HepG2 (cell line): Measurements from ENCODE around the gene CD276. TPM values are rescaled to one million over a fixed set of nuclear protein-coding genes. Genes with fewer than 3 reads are reported as not detected.

Experiments used
- ATAC-seq: fragments of 200-7000 bp; cut with Tn5 transposase; 3 replicates; pipeline ENCODE4 v1.9.1; 2020; ENCODE audit warnings: mild to moderate bottlenecking, moderate library complexity
- BruUV-seq: library from RNA; stranded (reverse); fragments of 400-500 nt; replicated peaks from 2 replicates; lab custom pipeline; 2021; lab: Mats Ljungman, UMichigan
- CTCF ChIA-PET: fragments of 300-600 bp; formaldehyde crosslinking; extraction: SDS; loops from one replicate; lab custom pipeline; 2021; ENCODE audit warnings: low total read pairs, inconsistent platforms, low intra/inter-chr PET ratio; lab: Yijun Ruan, JAX
- POLR2A ChIA-PET: fragments of 350-600 bp; sonication (Branson Sonifier 250); formaldehyde crosslinking; loops from one replicate; lab custom pipeline; 2020; ENCODE audit warnings: antibody characterized with exemption, inconsistent platforms; lab: Yijun Ruan, JAX
- DNase-seq: peaks from one replicate; pipeline ENCODE4 v3.0.0-alpha.2; 2015; ENCODE audit warnings: low spot score
- FAIRE-seq: peaks from 3 replicates; lab custom pipeline; 2011; peaks lifted over from hg19 to GRCh38; lab: Jason Lieb, UNC
- H2AFZ ChIP-seq: one replicate; pipeline ENCODE4 v1.6.1; 2011; ENCODE audit warnings: low read length, inconsistent platforms
- H3K27ac ChIP-seq: fragments of 300-600 bp; 3 replicates; pipeline ENCODE4 v1.8.0; 2011; ENCODE audit warnings: mixed run types, mild to moderate bottlenecking, mixed read lengths, low read length, inconsistent platforms; ENCODE audit not compliant: insufficient read depth; ENCODE audit errors: extremely low read length
- H3K27me3 ChIP-seq, 2 experiments: fragments of 200-600 bp in 1 of 2; 2 replicates in 1 of 2; 3 replicates in 1 of 2; pipeline versions ENCODE4 v1.6.0 to v1.8.0; 2011; ENCODE audit warnings: low read length in 2 of 2, mild to moderate bottlenecking in 2 of 2, moderate library complexity in 2 of 2, inconsistent platforms in 1 of 2; ENCODE audit not compliant: insufficient read depth in 2 of 2, control insufficient read depth in 1 of 2
- H3K36me3 ChIP-seq, 2 experiments: fragments of 200-600 bp in 1 of 2; replicated peaks in 1 of 2; 2 replicates in 1 of 2; 3 replicates in 1 of 2; pipeline versions ENCODE4 v1.5.1 to v1.8.0; 2011; ENCODE audit warnings: low read length in 2 of 2, inconsistent platforms in 1 of 2; ENCODE audit not compliant: insufficient read depth in 2 of 2, control insufficient read depth in 1 of 2
- H3K4me1 ChIP-seq: 2 replicates; pipeline ENCODE4 v1.5.1; 2012; ENCODE audit warnings: low read length, inconsistent platforms; ENCODE audit not compliant: insufficient read depth
- H3K4me2 ChIP-seq: 2 replicates; pipeline ENCODE4 v1.6.0; 2011; ENCODE audit warnings: low read depth, low read length, inconsistent platforms
- H3K4me3 ChIP-seq, 3 experiments: fragments of 200-600 bp in 1 of 3; sonication (generic), shearing (Covaris generic) in 1 of 3; replicated peaks in 1 of 3; 2 replicates each; pipeline ENCODE4 v1.5.1; 2011 to 2016; ENCODE audit warnings: low read length in 3 of 3, inconsistent platforms in 2 of 3, low read depth in 2 of 3, mild to moderate bottlenecking in 2 of 3, control low read depth in 1 of 3, mixed read lengths in 1 of 3; ENCODE audit not compliant: insufficient read depth in 1 of 3
- H3K79me2 ChIP-seq: one replicate; pipeline ENCODE4 v1.6.1; 2011; ENCODE audit warnings: low read length, inconsistent platforms; ENCODE audit not compliant: insufficient read depth
- H3K9ac ChIP-seq: 2 replicates; pipeline ENCODE4 v1.6.0; 2011; ENCODE audit warnings: mild to moderate bottlenecking, low read depth, low read length, inconsistent platforms; ENCODE audit not compliant: insufficient read depth
- H3K9me3 ChIP-seq: 2 replicates; pipeline ENCODE4 v1.5.1; 2012; ENCODE audit warnings: mild to moderate bottlenecking, low read length
- H4K20me1 ChIP-seq: 2 replicates; pipeline ENCODE4 v1.6.0; 2011; ENCODE audit warnings: inconsistent platforms, mild to moderate bottlenecking, low read length, moderate library complexity; ENCODE audit not compliant: insufficient read depth
- CHCHD3 ChIP-seq: sonication (generic); formaldehyde crosslinking; IDR thresholded peaks from 2 replicates; pipeline ENCODE4 v1.8.0; 2022; ENCODE audit warnings: mild to moderate bottlenecking, missing genetic modification reagents, moderate library complexity
- FLYWCH1 ChIP-seq: sonication (generic); formaldehyde crosslinking; IDR thresholded peaks from 2 replicates; pipeline ENCODE4 v1.8.1; 2023; ENCODE audit warnings: mild to moderate bottlenecking, missing genetic modification reagents
- KLF13 ChIP-seq: sonication (generic); formaldehyde crosslinking; IDR thresholded peaks from 2 replicates; pipeline ENCODE4 v1.4.0; 2020; ENCODE audit warnings: mild to moderate bottlenecking, missing genetic modification reagents
- ZNF552 ChIP-seq: sonication (generic); formaldehyde crosslinking; IDR thresholded peaks from 2 replicates; pipeline ENCODE4 v1.9.0; 2022; ENCODE audit warnings: missing genetic modification reagents, mild to moderate bottlenecking, borderline replicate concordance
- ZNF839 ChIP-seq: sonication (generic); formaldehyde crosslinking; IDR thresholded peaks from 2 replicates; pipeline ENCODE4 v1.4.0; 2020; ENCODE audit warnings: missing genetic modification reagents, mild to moderate bottlenecking, borderline replicate concordance
- ZZZ3 ChIP-seq: sonication (generic); formaldehyde crosslinking; IDR thresholded peaks from 2 replicates; pipeline ENCODE4 v1.4.0; 2020; ENCODE audit warnings: missing genetic modification reagents, mild to moderate bottlenecking, borderline replicate concordance
- WGBS: methylation state at CpG from one replicate; pipeline ENCODE4 v1.1.6; 2017; ENCODE audit warnings: low lambda C conversion rate; 5-methylcytosine and 5-hydroxymethylcytosine counted together
- in situ Hi-C: cut with HindIII; loops from 2 replicates; pipeline ENCODE4 v1.10.0; 2017; ENCODE audit warnings: low pct_unique_long_range_greater_than_20kb; ENCODE audit not compliant: extremely low pct_ligation_motif_present
- intact Hi-C: fragments of 100-400 bp; cut with micrococcal nuclease; formaldehyde crosslinking; loops from one replicate; pipeline ENCODE4 v1.10.0; 2022; ENCODE audit not compliant: unreplicated experiment
- polyA plus RNA-seq, 8 experiments: library from polyadenylated mRNA; depleted of rRNA in 3 of 8; stranded (reverse) in 7 of 8; unstranded in 1 of 8; fragments of >200 nt; fragmentation: Illumina TruSeq in 4 of 8; extraction: Trizol in 4 of 8; gene quantifications; 2 replicates each; pipeline versions ENCODE4 v1.2.1 to v1.2.3, GENCODE V29; 2011 to 2016; ENCODE audit warnings: low read depth in 4 of 8, missing spikeins in 1 of 8, mixed read lengths in 1 of 8; ENCODE audit not compliant: insufficient read depth in 1 of 8
- total RNA-seq, 5 experiments: library from RNA; depleted of rRNA; stranded (reverse); fragments of >200 nt; fragmentation: Illumina TruSeq; extraction: Trizol; gene quantifications; 2 replicates each; pipeline ENCODE4 v1.2.3, GENCODE V29; 2016; ENCODE audit warnings: low read depth in 1 of 5
- TF ChIP-seq, protein P1 (sequence below): IDR thresholded peaks from 2 replicates; pipeline ENCODE4 v1.6.1; 2018; ENCODE audit warnings: missing genetic modification reagents, mild to moderate bottlenecking, missing compliant biosample characterization
- TF ChIP-seq, protein P2 (sequence below): sonication (generic); formaldehyde crosslinking; IDR thresholded peaks from 2 replicates; pipeline ENCODE4 v1.8.0; 2022; ENCODE audit warnings: missing genetic modification reagents, low read depth, mild to moderate bottlenecking, borderline replicate concordance
- TF ChIP-seq, protein P3 (sequence below): sonication (generic); IDR thresholded peaks from 2 replicates; pipeline ENCODE4 v1.6.1; 2016; ENCODE audit warnings: low read depth, borderline replicate concordance

Gene CD276
- total and polyA plus RNA-seq, 2 of the 13 experiments (the other 11 are each of a cell fraction or from before 2014, with no cell fraction given): 24.6 to 55.2 TPM

DNA sequence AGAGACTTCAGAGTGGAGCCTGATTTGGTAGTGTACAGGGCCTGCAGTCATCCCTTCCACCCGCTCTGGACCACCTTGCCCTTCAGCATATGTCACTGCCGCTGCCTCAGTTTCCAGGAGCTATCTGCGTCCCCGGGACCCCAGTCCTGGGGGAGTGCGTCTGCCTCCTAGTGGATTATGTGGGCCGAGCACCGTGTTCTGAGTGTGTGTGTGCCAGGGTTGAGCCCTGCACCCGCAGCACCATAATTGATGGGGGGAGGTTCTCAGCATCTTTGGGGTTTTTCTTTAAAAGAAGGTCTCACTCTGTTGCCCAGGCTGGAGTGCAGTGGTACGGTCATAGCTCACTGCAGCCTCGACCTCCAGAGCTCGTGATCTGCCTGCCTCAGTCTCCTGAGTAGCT lies 33.6 kb downstream of the CD276 start:
- Histone ChIP-seq H4K20me1 (0 out of 2 replicates have a peak, but pooled peaks cover 2% of the 10 kb centered on the region), H3K27ac (no peak overlapping the region), H2AFZ (no peak overlapping the region), H3K4me2 (no peak overlapping the region), H3K9ac (no peak overlapping the region), H3K9me3 (no peaks in the 10 kb centered on the region), H3K4me3 (no peak overlapping the region), H3K36me3 (0 out of 5 replicates have a peak, but pooled peaks cover 1 to 3% of the 10 kb centered on the region in 2 experiments), H3K27me3 (peaks cover 5 to 18% of the 10 kb centered on the region in 2 experiments; a peak in 2 of 5 replicates), H3K4me1 (no peaks in the 10 kb centered on the region), H3K79me2 (no peaks in the 10 kb centered on the region)
- ATAC-seq: no peak
- POLR2A ChIA-PET: no interaction called here
- no peak for TF ChIP-seq KLF13 (CRISPR knock-in tag)
- TF ChIP-seq FLYWCH1 (CRISPR knock-in tag): no peak
- TF ChIP-seq, protein P1, sequence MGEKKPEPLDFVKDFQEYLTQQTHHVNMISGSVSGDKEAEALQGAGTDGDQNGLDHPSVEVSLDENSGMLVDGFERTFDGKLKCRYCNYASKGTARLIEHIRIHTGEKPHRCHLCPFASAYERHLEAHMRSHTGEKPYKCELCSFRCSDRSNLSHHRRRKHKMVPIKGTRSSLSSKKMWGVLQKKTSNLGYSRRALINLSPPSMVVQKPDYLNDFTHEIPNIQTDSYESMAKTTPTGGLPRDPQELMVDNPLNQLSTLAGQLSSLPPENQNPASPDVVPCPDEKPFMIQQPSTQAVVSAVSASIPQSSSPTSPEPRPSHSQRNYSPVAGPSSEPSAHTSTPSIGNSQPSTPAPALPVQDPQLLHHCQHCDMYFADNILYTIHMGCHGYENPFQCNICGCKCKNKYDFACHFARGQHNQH (CRISPR knock-in tag): no peak
- no peak for TF ChIP-seq ZZZ3 (CRISPR knock-in tag)
- TF ChIP-seq, protein P2, sequence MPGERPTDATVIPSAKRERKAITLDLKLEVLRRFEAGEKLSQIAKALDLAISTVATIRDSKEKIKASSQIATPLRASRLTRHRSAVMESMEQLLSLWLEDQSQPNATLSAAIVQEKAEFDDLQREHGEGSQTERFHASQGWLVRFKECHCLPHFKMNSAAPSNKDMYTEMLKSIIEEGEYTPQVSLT: no peak
- no peak for TF ChIP-seq ZNF839 (CRISPR knock-in tag)
- TF ChIP-seq ZNF552 (CRISPR knock-in tag): no peak
- TF ChIP-seq, protein P3, sequence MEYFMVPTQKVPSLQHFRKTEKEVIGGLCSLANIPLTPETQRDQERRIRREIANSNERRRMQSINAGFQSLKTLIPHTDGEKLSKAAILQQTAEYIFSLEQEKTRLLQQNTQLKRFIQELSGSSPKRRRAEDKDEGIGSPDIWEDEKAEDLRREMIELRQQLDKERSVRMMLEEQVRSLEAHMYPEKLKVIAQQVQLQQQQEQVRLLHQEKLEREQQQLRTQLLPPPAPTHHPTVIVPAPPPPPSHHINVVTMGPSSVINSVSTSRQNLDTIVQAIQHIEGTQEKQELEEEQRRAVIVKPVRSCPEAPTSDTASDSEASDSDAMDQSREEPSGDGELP: no peak
- no peak for TF ChIP-seq CHCHD3 (CRISPR knock-in tag)
- no peak for FAIRE-seq
- no peak for DNase-seq
- WGBS: 25% methylated on average over 6 of the region's 11 CpGs
- CTCF ChIA-PET: no interaction called here
- in situ Hi-C loops (no loop called here), intact Hi-C loops (no loop called here)
- BruUV-seq: no TSS peak
